HEK293 (cell line): ENCODE measurements around the gene ODF2.
A peak's percentile ranks its signal among the peaks of the same experiment; 100 is the strongest.

Source experiments
- BCL6B ChIP-seq: fragments of 450-650 bp; formaldehyde crosslinking; IDR thresholded peaks from 2 replicates; pipeline ENCODE4 v1.5.1; 2017; ENCODE audit warnings: missing biosample characterization, missing genetic modification characterization
- FEZF1 ChIP-seq: fragments of 450-650 bp; formaldehyde crosslinking; IDR thresholded peaks from 2 replicates; pipeline ENCODE4 v1.5.1; 2016; ENCODE audit warnings: missing biosample characterization, missing genetic modification characterization
- IKZF3 ChIP-seq: fragments of 450-650 bp; IDR thresholded peaks from 2 replicates; pipeline ENCODE4 v1.5.0; 2018; ENCODE audit warnings: missing biosample characterization, mild to moderate bottlenecking, missing genetic modification characterization, moderate library complexity
- KLF10 ChIP-seq: fragments of 450-650 bp; IDR thresholded peaks from 2 replicates; pipeline ENCODE4 v1.5.1; 2018; ENCODE audit warnings: missing biosample characterization, mild to moderate bottlenecking, missing genetic modification characterization
- MEIS1 ChIP-seq: sonication (generic); formaldehyde crosslinking; IDR thresholded peaks from 2 replicates; pipeline ENCODE4 v1.8.1; 2022; ENCODE audit warnings: missing genetic modification reagents, mild to moderate bottlenecking, borderline replicate concordance
- MZF1 ChIP-seq: fragments of 450-650 bp; formaldehyde crosslinking; IDR thresholded peaks from 2 replicates; pipeline ENCODE4 v1.5.1; 2017; ENCODE audit warnings: missing biosample characterization, missing genetic modification characterization, borderline replicate concordance
- OSR2 ChIP-seq: fragments of 450-650 bp; formaldehyde crosslinking; IDR thresholded peaks from 2 replicates; pipeline ENCODE4 v1.5.1; 2016; ENCODE audit warnings: missing biosample characterization, missing genetic modification characterization
- PRDM4 ChIP-seq: fragments of 450-650 bp; formaldehyde crosslinking; IDR thresholded peaks from 2 replicates; pipeline ENCODE4 v1.5.1; 2017; ENCODE audit warnings: missing biosample characterization, missing genetic modification characterization
- RBAK ChIP-seq: fragments of 450-650 bp; formaldehyde crosslinking; IDR thresholded peaks from 2 replicates; pipeline ENCODE4 v1.5.1; 2016; ENCODE audit warnings: missing biosample characterization, missing genetic modification characterization
- SP2 ChIP-seq: fragments of 450-650 bp; formaldehyde crosslinking; IDR thresholded peaks from 2 replicates; pipeline ENCODE4 v1.5.1; 2016; ENCODE audit warnings: missing biosample characterization, missing genetic modification characterization
- YY2 ChIP-seq: fragments of 450-650 bp; formaldehyde crosslinking; IDR thresholded peaks from 2 replicates; pipeline ENCODE4 v1.5.1; 2016; ENCODE audit warnings: missing biosample characterization, missing genetic modification characterization
- ZBTB44 ChIP-seq: fragments of 450-650 bp; IDR thresholded peaks from 2 replicates; pipeline ENCODE4 v1.5.1; 2018; ENCODE audit warnings: missing biosample characterization, mild to moderate bottlenecking, missing genetic modification characterization
- ZBTB48 ChIP-seq: fragments of 450-650 bp; formaldehyde crosslinking; IDR thresholded peaks from 2 replicates; pipeline ENCODE4 v1.5.1; 2016; ENCODE audit warnings: missing biosample characterization, missing genetic modification characterization
- ZBTB8A ChIP-seq: fragments of 450-650 bp; formaldehyde crosslinking; IDR thresholded peaks from 2 replicates; pipeline ENCODE4 v1.5.1; 2016; ENCODE audit warnings: missing biosample characterization, missing genetic modification characterization
- ZIC2 ChIP-seq: fragments of 450-650 bp; formaldehyde crosslinking; IDR thresholded peaks from 2 replicates; pipeline ENCODE4 v1.5.1; 2016; ENCODE audit warnings: missing biosample characterization, missing genetic modification characterization
- ZNF112 ChIP-seq: fragments of 450-650 bp; formaldehyde crosslinking; IDR thresholded peaks from 2 replicates; pipeline ENCODE4 v1.5.0; 2017; ENCODE audit warnings: missing biosample characterization, missing genetic modification characterization
- ZNF138 ChIP-seq: fragments of 450-650 bp; formaldehyde crosslinking; IDR thresholded peaks from 2 replicates; pipeline ENCODE4 v1.5.1; 2016; ENCODE audit warnings: missing biosample characterization, missing genetic modification characterization, borderline replicate concordance
- ZNF140 ChIP-seq: fragments of 450-650 bp; formaldehyde crosslinking; IDR thresholded peaks from 2 replicates; pipeline ENCODE4 v1.5.1; 2016; ENCODE audit warnings: missing biosample characterization, missing genetic modification characterization
- ZNF155 ChIP-seq: fragments of 450-650 bp; formaldehyde crosslinking; IDR thresholded peaks from 2 replicates; pipeline ENCODE4 v1.5.1; 2016; ENCODE audit warnings: missing biosample characterization, missing genetic modification characterization
- ZNF2 ChIP-seq: fragments of 450-650 bp; formaldehyde crosslinking; IDR thresholded peaks from 2 replicates; pipeline ENCODE4 v1.5.1; 2016; ENCODE audit warnings: missing biosample characterization, missing genetic modification characterization
- ZNF23 ChIP-seq: fragments of 450-650 bp; formaldehyde crosslinking; IDR thresholded peaks from 2 replicates; pipeline ENCODE4 v1.5.1; 2016; ENCODE audit warnings: missing biosample characterization, missing genetic modification characterization, borderline replicate concordance
- ZNF26 ChIP-seq: fragments of 450-650 bp; formaldehyde crosslinking; IDR thresholded peaks from 2 replicates; pipeline ENCODE4 v1.5.1; 2016; ENCODE audit warnings: missing biosample characterization, missing genetic modification characterization
- ZNF423 ChIP-seq: fragments of 450-650 bp; formaldehyde crosslinking; IDR thresholded peaks from 2 replicates; pipeline ENCODE4 v1.5.1; 2016; ENCODE audit warnings: missing biosample characterization, missing genetic modification characterization
- ZNF510 ChIP-seq: fragments of 450-650 bp; formaldehyde crosslinking; IDR thresholded peaks from 2 replicates; pipeline ENCODE4 v1.5.1; 2018; ENCODE audit warnings: mild to moderate bottlenecking, missing genetic modification characterization, missing biosample characterization; ENCODE audit not compliant: insufficient replicate concordance
- ZNF544 ChIP-seq: fragments of 450-650 bp; formaldehyde crosslinking; IDR thresholded peaks from 2 replicates; pipeline ENCODE4 v1.5.0; 2017; ENCODE audit warnings: missing biosample characterization, missing genetic modification characterization
- ZNF549 ChIP-seq: fragments of 450-650 bp; IDR thresholded peaks from 2 replicates; pipeline ENCODE4 v1.5.1; 2018; ENCODE audit warnings: missing biosample characterization, missing genetic modification characterization, mild to moderate bottlenecking, inconsistent platforms, moderate library complexity
- ZNF555 ChIP-seq: fragments of 450-650 bp; formaldehyde crosslinking; conservative IDR thresholded peaks from 2 replicates; pipeline ENCODE4 v1.5.1; 2017; ENCODE audit warnings: missing biosample characterization, mild to moderate bottlenecking, missing genetic modification characterization, inconsistent platforms
- ZNF560 ChIP-seq: fragments of 450-650 bp; formaldehyde crosslinking; IDR thresholded peaks from 2 replicates; pipeline ENCODE4 v1.5.1; 2017; ENCODE audit warnings: missing biosample characterization, missing genetic modification characterization, borderline replicate concordance
- ZNF626 ChIP-seq: fragments of 450-650 bp; sonication (Bioruptor Pico); formaldehyde crosslinking; IDR thresholded peaks from 2 replicates; pipeline ENCODE4 v1.5.1; 2018; ENCODE audit warnings: missing biosample characterization, missing genetic modification characterization, inconsistent platforms
- ZNF660 ChIP-seq: fragments of 450-650 bp; IDR thresholded peaks from 2 replicates; pipeline ENCODE4 v1.5.1; 2018; ENCODE audit warnings: missing biosample characterization, mild to moderate bottlenecking, missing genetic modification characterization
- ZNF785 ChIP-seq: fragments of 450-650 bp; formaldehyde crosslinking; IDR thresholded peaks from 2 replicates; pipeline ENCODE4 v1.5.1; 2016; ENCODE audit warnings: missing biosample characterization, missing genetic modification characterization
- TF ChIP-seq, protein P1 (sequence below): fragments of 450-650 bp; formaldehyde crosslinking; IDR thresholded peaks from 2 replicates; pipeline ENCODE4 v1.5.1; 2016; ENCODE audit warnings: missing biosample characterization, missing genetic modification characterization, low read depth

The ODF2 gene

GRCh38 chr9:128419061-128419925 is 36.5 kb upstream of the ODF2 start (continued):
- TF ChIP-seq RBAK (tag by site-specific recombination) = no peak
- no peak for TF ChIP-seq ZNF2 (tag by site-specific recombination)
- TF ChIP-seq ZNF544 (tag by site-specific recombination) = no peak
- TF ChIP-seq, protein P1, sequence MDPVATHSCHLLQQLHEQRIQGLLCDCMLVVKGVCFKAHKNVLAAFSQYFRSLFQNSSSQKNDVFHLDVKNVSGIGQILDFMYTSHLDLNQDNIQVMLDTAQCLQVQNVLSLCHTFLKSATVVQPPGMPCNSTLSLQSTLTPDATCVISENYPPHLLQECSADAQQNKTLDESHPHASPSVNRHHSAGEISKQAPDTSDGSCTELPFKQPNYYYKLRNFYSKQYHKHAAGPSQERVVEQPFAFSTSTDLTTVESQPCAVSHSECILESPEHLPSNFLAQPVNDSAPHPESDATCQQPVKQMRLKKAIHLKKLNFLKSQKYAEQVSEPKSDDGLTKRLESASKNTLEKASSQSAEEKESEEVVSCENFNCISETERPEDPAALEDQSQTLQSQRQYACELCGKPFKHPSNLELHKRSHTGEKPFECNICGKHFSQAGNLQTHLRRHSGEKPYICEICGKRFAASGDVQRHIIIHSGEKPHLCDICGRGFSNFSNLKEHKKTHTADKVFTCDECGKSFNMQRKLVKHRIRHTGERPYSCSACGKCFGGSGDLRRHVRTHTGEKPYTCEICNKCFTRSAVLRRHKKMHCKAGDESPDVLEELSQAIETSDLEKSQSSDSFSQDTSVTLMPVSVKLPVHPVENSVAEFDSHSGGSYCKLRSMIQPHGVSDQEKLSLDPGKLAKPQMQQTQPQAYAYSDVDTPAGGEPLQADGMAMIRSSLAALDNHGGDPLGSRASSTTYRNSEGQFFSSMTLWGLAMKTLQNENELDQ (tag by site-specific recombination) = no peak
- no peak for TF ChIP-seq ZNF555 (tag by site-specific recombination)
- TF ChIP-seq MZF1 (tag by site-specific recombination) = no peak
- no peak for TF ChIP-seq ZNF560 (tag by site-specific recombination)
- no peak for TF ChIP-seq ZNF510 (tag by site-specific recombination)
- 0 out of 2 replicates have a peak, but pooled peaks have one; percentile 21 for TF ChIP-seq OSR2 (tag by site-specific recombination)
- no peak; the same call in 1 of the 2 replicates for TF ChIP-seq FEZF1 (tag by site-specific recombination)
- TF ChIP-seq ZNF155 (tag by site-specific recombination) = no peak
- TF ChIP-seq ZNF140 (tag by site-specific recombination) = no peak
- peak; percentile 80 for TF ChIP-seq ZBTB48 (tag by site-specific recombination)
- no peak; the same call in none of the 2 replicates for TF ChIP-seq ZNF423 (tag by site-specific recombination)
- TF ChIP-seq ZNF112 (tag by site-specific recombination) = no peak
- 0 out of 2 replicates have a peak, but pooled peaks have one; percentile 18 for TF ChIP-seq BCL6B
- TF ChIP-seq ZIC2 (tag by site-specific recombination) = peak; percentile 31
- TF ChIP-seq ZNF23 (tag by site-specific recombination) = no peak
- no peak for TF ChIP-seq ZNF660 (tag by site-specific recombination)
- no peak for TF ChIP-seq ZNF138 (tag by site-specific recombination)
- TF ChIP-seq ZNF785 (tag by site-specific recombination) = no peak
- TF ChIP-seq YY2 (tag by site-specific recombination) = no peak
- no peak for TF ChIP-seq IKZF3 (tag by site-specific recombination)
- no peak for TF ChIP-seq PRDM4 (tag by site-specific recombination)
- TF ChIP-seq SP2 (tag by site-specific recombination) = peak; percentile 72
- TF ChIP-seq ZBTB44 (tag by site-specific recombination) = no peak
- no peak for TF ChIP-seq ZNF549
- peak; percentile 40 for TF ChIP-seq ZBTB8A (tag by site-specific recombination)
- no peak for TF ChIP-seq ZNF26 (tag by site-specific recombination)
- TF ChIP-seq KLF10 = no peak
- TF ChIP-seq MEIS1 (CRISPR knock-in tag) = no peak
- TF ChIP-seq ZNF626 (tag by site-specific recombination) = no peak
